Glutamatergic neuron (in vitro differentiated cells): ENCODE measurements around the gene CCDC195. TPM values are rescaled to one million over a fixed set of nuclear protein-coding genes. Genes with fewer than 3 reads are reported as not detected.

Source experiments
- DNase-seq: peaks from one replicate; pipeline ENCODE4 v3.0.0; 2022
- H3K27ac Mint-ChIP-seq: one replicate; pipeline ENCODE4 v1.8.0; 2020; ENCODE audit warnings: mild to moderate bottlenecking, mixed read lengths, inconsistent platforms; ENCODE audit not compliant: unreplicated experiment
- H3K27me3 Mint-ChIP-seq: one replicate; pipeline ENCODE4 v1.8.0; 2020; ENCODE audit warnings: mild to moderate bottlenecking, moderate library complexity, mixed read lengths, inconsistent platforms; ENCODE audit not compliant: unreplicated experiment
- H3K36me3 Mint-ChIP-seq: one replicate; pipeline ENCODE4 v1.8.0; 2020; ENCODE audit warnings: mild to moderate bottlenecking, mixed read lengths, inconsistent platforms; ENCODE audit not compliant: unreplicated experiment
- H3K4me1 Mint-ChIP-seq: one replicate; pipeline ENCODE4 v1.8.0; 2020; ENCODE audit warnings: mild to moderate bottlenecking, low read depth, mixed read lengths, inconsistent platforms; ENCODE audit not compliant: unreplicated experiment
- H3K4me3 Mint-ChIP-seq: one replicate; pipeline ENCODE4 v1.8.0; 2020; ENCODE audit warnings: mild to moderate bottlenecking, mixed read lengths, inconsistent platforms; ENCODE audit not compliant: unreplicated experiment
- H3K9me3 Mint-ChIP-seq: one replicate; pipeline ENCODE4 v1.8.0; 2020; ENCODE audit warnings: mild to moderate bottlenecking, moderate library complexity, mixed read lengths, inconsistent platforms; ENCODE audit not compliant: unreplicated experiment
- total RNA-seq: library from RNA; stranded (reverse); fragmentation: NEBNext Ultra II Directional; extraction: Animal tissue kit (Norgen Biotek cat#: 25700); gene quantifications from one replicate; pipeline ENCODE4 v1.2.1, GENCODE V29; 2021; ENCODE audit not compliant: unreplicated experiment
- TF ChIP-seq, protein P1 (sequence below): fragments of 200-600 bp; sonication (generic); IDR thresholded peaks from one replicate; pipeline ENCODE4 v1.5.0; 2021; ENCODE audit not compliant: partially characterized antibody, unreplicated experiment

The CCDC195 gene
- total RNA-seq, 1 donor from 2014 or later, result not detected

DNA sequence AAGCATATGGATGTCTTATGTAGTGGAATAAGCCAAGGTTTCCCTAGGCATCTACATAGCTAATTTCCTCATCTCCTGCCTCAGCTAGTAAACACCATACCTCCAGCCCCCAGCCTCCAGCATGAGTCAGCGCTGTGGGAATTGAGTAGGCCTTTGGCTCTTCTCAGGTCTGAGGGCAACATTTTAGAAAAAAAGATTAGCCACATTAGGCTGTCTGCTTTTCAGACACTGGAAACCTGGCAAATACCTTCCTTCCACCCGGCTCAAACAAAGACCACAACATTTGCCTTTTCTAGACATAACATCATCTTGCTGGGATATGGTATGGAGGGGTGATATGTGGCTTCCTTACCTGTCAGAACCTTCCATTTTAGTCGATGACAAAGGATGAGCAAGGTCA lies 6.1 kb upstream of the CCDC195 start:
- Mint-ChIP-seq H3K27me3 (peaks cover 2% of the 10 kb centered on the region), H3K27ac (no peak overlapping the region), H3K36me3 (peaks cover under 1% of the 10 kb centered on the region), H3K4me1 (peaks cover 7% of the 10 kb centered on the region), H3K4me3 (no peak overlapping the region), H3K9me3 (peaks cover 5% of the 10 kb centered on the region)
- TF ChIP-seq, protein P1, sequence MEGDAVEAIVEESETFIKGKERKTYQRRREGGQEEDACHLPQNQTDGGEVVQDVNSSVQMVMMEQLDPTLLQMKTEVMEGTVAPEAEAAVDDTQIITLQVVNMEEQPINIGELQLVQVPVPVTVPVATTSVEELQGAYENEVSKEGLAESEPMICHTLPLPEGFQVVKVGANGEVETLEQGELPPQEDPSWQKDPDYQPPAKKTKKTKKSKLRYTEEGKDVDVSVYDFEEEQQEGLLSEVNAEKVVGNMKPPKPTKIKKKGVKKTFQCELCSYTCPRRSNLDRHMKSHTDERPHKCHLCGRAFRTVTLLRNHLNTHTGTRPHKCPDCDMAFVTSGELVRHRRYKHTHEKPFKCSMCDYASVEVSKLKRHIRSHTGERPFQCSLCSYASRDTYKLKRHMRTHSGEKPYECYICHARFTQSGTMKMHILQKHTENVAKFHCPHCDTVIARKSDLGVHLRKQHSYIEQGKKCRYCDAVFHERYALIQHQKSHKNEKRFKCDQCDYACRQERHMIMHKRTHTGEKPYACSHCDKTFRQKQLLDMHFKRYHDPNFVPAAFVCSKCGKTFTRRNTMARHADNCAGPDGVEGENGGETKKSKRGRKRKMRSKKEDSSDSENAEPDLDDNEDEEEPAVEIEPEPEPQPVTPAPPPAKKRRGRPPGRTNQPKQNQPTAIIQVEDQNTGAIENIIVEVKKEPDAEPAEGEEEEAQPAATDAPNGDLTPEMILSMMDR, result no peak
- no peak for DNase-seq

DNA sequence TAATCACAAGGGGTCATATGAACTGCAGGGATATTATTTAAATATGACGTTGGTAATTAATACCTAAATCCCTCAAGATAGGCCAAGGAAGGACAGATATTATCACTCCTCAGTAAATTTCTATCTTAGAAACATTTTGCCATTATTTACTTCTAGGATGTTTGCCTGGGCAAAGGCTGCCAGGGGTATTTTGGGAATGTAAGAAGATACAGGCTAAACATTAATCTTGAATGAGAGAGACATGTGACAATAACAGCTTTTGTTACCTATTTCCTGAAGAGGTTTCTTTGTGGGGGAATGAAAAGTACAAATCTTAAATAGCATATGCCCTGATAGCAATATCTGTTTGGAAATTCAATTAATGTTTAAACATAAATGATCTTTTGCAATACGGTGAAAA lies 756 bp upstream of the CCDC195 start:
- H3K27ac Mint-ChIP-seq, result no peak overlapping the region
- TF ChIP-seq, protein P1, result no peak
- no peak overlapping the region for H3K4me3 Mint-ChIP-seq
- H3K27me3 Mint-ChIP-seq, result no peaks in the 10 kb centered on the region
- H3K9me3 Mint-ChIP-seq, result no peaks in the 10 kb centered on the region
- no peak for DNase-seq
- no peaks in the 10 kb centered on the region for H3K4me1 Mint-ChIP-seq
- no peaks in the 10 kb centered on the region for H3K36me3 Mint-ChIP-seq

DNA sequence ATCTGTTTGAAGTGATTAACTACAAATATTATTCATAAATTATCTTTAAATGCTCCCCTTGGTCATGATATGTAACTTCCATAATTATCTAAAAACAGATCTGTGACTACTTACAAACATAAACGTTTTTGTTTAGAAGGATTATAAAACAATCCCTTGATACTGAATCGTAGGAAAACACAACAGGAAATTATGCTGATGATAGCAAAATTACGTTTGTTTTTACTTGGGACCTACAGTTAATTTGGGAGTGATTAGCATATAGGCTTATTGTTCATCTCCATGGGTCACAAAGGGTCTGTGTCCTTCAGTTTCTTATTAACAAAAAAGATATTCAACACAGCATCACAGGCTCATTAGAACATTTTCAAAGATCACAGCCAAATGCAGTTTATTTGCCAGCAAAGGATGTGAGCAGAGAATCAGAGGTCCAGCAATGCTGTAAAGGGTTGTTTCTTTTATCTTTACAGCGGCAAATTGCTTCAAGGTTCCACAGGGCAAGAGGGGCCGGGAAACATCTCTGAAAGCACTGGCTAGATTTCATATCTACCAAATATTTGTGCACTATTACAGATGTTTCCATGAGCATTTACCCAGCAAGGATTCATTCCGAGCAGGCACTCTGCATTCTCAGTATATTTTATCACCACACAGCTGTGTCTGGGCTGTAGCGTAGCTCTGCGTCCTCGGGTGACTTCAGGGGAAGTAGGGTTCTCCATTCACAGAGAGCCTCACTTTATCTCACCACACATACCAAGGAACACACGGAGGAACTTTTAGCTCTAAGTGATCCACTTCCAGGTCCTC lies 4.1 kb downstream of the CCDC195 start:
- Mint-ChIP-seq H3K4me1 (no peaks in the 10 kb centered on the region), H3K9me3 (no peaks in the 10 kb centered on the region), H3K27ac (no peak overlapping the region), H3K27me3 (no peaks in the 10 kb centered on the region), H3K36me3 (no peaks in the 10 kb centered on the region), H3K4me3 (no peak overlapping the region)
- no peak for DNase-seq
- TF ChIP-seq, protein P1, result no peak

DNA sequence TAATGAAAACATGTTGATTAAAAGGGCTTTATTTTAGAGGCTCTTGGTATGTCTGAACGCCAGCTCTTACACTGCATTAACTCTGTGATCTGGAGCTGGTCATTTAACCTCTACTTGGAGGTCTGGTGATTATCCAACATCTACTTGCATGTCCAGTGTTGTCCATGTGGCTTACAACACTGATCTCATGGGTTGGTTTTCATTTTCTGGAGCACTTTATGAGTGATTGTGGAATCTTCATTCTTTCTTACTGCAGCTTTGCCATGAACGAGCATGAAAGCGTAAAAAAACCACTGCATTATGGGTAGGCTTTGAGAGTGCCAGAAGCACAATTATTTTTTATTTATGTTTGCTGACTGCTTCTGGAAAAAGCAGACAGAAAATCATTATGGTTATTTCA lies 4.8 kb downstream of the CCDC195 start:
- no peak for DNase-seq
- no peak overlapping the region for H3K27ac Mint-ChIP-seq

DNA sequence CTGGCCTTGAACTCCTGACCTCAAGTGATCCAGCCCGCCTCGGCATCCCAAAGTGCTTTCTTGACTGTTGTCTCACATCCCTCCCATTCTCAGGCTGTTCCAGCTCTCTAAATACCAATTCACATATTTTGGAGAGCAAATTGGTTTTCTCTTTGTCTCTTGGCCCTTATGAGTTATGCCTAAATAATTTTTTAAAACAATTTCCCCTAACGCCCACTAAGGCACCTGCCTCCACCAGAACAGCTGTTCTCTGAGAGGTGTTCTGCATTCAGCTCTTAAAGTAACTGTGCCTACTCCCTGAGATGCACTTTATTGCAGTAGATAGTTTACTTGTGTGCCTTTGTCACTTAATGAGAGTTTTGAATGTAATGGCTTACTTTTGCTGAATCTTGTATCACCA lies 6.9 kb downstream of the CCDC195 start:
- TF ChIP-seq, protein P1, result no peak
- no peak overlapping the region for H3K27ac Mint-ChIP-seq
- no peaks in the 10 kb centered on the region for H3K4me1 Mint-ChIP-seq
- H3K36me3 Mint-ChIP-seq, result no peaks in the 10 kb centered on the region
- no peaks in the 10 kb centered on the region for H3K9me3 Mint-ChIP-seq
- H3K27me3 Mint-ChIP-seq, result no peaks in the 10 kb centered on the region
- H3K4me3 Mint-ChIP-seq, result no peak overlapping the region
- no peak for DNase-seq

More for the DNA sequence above, 4.8 kb downstream of the CCDC195 start:
- TF ChIP-seq, protein P1, result no peak
- Mint-ChIP-seq H3K27me3 (no peaks in the 10 kb centered on the region), H3K4me1 (no peaks in the 10 kb centered on the region), H3K36me3 (no peaks in the 10 kb centered on the region), H3K9me3 (no peaks in the 10 kb centered on the region), H3K4me3 (no peak overlapping the region)
